NCI-H2107 (cell line): ENCODE results near the gene KIF26B.

Experiments
- DNase-seq: peaks from one replicate; lab custom pipeline; 2025; lab: John Stamatoyannopoulos, UW

The KIF26B gene

GRCh38 chr1:245571815-245572294 is 417.1 kb downstream of the KIF26B start:
- no peak for DNase-seq

DNA sequence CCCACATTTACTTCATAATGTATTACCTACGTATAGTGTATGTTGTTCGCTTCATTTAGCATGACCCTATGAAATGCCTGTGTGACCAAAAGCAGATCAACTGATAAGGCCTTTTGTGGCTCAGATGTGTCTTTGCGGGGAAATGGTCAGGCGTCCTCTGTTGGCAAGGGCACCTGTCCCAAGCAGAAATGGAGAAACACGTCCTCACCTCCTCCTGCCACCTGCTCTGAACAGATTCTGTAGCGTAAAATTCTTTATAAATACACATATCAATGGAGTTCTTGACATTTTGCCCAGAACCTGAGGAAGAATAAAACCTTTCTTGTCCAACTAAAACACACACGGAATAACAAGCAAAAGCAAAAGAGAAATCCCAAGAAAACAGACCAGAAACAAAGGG is 417.9 kb downstream of the KIF26B start:
- DNase-seq, result no peak

GRCh38 chr1:245575710-245576109 is 420.9 kb downstream of the KIF26B start:
- DNase-seq, result no peak

- DNase-seq, result no peak
Observed at GRCh38 chr1:245576323-245576722, 421.5 kb downstream of the KIF26B start.

- no peak for DNase-seq
Observed at GRCh38 chr1:245577191-245578157, 422.7 kb downstream of the KIF26B start.

DNA sequence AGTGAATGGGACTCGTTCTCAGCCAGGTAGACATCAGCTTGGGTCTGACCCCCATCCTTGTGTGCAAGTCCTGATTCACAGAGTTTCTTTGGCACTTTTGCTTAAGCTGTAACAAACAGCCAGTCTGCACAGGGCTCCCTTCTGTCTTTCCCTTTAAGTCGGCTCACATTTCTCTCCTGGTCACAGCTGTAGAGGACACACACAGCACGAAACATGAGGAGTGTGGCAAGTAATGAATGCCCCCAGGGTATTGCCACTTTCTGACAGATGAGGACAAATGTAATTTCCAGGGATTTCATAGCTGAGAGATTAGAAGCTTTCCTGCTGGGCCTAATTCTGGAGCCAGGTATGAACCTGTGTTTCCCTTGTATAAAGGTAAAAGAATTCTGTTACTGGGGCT is 423.5 kb downstream of the KIF26B start:
- DNase-seq, result peak; percentile 79

GRCh38 chr1:245578771-245579170 is 424.0 kb downstream of the KIF26B start:
- no peak for DNase-seq

DNA sequence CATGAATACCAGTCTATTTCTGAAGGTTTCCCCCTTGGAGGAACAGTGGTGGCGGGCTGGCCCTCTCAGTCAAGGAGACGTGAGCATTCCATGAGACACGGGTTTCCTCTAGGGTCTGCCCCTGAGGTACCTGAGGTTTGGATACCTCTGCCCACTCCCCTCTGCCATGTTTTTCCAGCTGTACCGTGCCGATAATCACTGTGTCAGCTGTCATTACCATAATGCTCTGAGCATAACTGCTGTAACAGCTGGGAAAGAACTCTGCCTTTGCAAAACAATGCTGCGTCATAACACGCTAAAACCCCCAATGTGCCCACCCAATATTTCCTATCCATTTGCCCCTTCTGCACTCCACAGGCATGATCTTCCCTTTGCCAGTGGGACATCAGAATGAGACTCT is 425.1 kb downstream of the KIF26B start:
- no peak for DNase-seq

- no peak for DNase-seq
Observed at GRCh38 chr1:245580651-245581050, 425.9 kb downstream of the KIF26B start.

- DNase-seq, result no peak
Observed at GRCh38 chr1:245582026-245582425, 427.2 kb downstream of the KIF26B start.

- no peak for DNase-seq
Observed at GRCh38 chr1:245583081-245583480, 428.3 kb downstream of the KIF26B start.

DNA sequence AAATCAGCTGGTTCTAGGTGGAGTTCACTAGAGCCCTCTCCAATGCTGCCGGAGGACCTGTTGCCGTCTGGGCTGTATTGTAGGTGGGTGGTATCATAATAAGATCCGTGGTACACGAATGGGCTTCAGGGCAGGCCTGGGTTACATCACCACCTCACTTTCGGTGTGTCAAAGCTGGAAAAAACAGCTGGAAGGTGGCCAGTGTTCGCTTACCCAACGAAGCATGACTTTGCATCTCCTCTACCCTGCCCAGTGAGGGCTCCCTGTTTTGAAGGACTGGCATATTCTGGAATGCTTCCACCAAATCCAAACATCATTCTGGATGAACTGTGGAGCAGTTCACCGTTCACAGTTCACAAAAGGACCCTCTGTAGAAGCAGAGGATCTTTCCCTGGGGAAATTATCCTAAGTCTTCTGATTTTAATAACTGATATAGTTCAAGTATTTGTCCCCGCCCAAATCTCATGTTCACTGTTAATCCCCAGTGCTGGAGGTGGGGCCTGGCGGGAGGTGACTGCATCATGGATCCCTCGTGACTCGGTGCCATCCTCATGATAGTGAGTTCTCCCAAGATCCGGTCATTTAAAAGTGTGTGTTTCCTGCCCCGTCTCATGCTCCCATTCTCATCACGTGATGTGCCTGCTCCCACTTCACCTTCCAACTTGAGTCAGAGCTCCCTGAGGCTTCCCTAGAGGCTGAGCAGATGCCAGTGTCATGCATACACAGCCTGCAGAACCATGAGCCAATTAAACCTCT is 429.0 kb downstream of the KIF26B start:
- DNase-seq, result peak; percentile 44

DNA sequence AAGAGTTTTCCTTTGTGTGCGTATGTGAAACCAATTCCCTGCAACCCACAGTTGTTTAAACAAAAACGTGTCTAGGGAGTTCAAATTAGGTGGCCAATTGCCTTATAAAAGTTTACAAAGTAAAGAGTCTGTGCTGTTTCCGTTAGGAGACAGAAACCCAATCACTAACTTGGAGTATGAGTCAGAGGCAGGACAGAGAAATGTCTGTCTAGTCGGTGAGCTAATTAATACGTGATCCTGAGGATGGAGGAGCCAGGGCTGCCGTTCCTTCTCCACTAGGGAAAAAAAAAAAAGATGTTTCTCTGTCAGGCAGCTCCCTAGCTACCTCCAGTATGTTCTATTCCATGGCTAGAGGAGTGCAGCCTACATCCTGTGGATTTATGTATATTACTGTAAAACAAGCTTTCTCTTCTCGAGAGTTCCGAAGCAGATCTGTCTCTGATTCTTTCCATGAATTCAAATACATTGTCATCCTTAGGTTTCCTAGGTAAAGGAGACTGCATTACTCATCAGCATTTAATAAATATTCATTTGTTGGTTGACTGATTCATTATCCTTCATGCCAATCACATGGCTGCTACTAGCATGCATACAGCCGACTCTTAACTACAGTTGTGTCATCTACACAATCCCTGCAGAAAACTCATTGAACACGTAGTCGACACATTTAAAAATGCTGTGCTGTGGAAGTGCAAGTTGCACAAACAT is 430.6 kb downstream of the KIF26B start:
- no peak for DNase-seq

GRCh38 chr1:245587435-245588115 is 432.8 kb downstream of the KIF26B start:
- DNase-seq, result no peak

DNA sequence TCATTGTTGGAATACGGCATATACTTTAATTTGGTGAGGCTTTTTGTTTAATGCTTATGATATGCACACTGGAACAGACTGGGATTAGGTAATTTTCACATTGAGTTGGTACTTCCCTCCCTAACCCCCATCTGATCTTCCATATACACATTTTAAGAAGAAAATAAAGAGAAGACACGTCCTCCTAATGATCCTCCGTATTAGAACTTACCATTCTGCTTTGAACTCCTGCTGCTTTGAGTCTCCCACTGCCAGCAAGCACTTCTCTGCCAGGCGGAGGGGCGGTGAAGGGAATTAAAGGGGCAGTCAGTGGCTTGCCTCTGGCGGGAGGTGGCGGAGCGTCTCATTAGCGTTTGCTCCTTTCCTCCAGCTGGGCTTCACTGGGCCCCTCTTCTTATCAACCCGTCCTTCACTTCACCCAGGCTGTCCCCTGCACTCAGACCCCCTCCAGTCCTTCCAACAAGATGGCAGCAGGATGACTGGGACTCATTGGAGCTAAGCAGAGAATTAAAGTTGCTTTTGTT is 433.4 kb downstream of the KIF26B start:
- no peak for DNase-seq

DNA sequence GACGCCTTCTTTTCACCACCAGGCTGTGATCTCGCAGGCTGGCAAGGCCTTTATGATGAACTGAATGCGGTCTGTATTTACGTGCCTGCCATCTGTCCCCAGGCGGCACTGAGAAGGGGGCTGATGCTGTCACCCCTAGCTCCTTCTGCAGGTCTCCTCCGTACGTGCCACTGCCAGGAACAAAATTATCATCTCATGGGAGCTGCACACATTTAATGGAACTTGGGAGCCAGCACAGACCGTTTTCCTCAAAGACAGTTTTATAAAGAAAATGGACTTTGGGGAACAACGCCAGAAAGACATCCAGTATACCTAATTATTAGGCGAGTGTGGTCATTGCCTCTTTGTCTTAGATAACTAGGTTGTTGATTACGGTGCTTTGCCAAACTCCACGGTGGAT is 434.5 kb downstream of the KIF26B start:
- DNase-seq, result no peak

DNA sequence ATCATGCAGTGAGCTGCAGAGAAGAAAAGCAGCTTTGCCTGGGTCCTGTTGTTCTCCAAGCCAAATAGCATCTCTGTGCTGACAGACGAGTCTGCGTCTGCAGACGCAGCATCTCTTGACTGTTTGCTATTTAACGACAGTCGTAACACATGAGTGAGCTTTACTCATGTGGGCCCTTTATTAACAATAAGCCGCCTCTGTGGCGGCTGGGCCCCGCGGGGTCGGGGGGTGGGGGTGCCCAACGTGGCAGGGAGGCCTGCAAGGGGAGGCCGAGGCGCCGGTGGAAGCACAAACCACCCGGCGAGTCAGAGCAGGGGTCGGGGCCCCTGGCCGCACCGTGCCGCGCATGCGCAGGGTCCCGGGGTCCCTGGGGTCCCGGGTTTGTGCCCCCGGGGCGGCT is 435.1 kb downstream of the KIF26B start:
- no peak for DNase-seq

DNA sequence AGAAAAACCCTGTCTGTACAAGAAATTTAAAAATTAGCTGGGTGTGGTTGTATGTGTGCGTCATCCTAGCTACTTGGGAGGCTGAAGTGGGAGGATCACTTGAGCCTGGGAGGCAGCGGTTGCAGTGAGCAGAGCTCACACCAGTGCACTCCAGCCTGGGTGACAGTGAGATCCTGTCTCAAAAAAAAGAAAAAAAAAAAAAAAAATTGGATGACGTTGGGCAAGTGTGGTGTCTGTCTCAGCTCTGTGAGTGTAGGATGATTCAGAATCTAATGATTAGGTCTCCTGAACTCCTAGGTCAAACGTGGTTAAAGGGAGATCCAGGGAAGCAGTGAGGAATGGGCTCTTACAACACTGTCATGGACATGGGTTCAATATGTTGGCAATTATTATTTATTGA is 435.9 kb downstream of the KIF26B start:
- no peak for DNase-seq

DNA sequence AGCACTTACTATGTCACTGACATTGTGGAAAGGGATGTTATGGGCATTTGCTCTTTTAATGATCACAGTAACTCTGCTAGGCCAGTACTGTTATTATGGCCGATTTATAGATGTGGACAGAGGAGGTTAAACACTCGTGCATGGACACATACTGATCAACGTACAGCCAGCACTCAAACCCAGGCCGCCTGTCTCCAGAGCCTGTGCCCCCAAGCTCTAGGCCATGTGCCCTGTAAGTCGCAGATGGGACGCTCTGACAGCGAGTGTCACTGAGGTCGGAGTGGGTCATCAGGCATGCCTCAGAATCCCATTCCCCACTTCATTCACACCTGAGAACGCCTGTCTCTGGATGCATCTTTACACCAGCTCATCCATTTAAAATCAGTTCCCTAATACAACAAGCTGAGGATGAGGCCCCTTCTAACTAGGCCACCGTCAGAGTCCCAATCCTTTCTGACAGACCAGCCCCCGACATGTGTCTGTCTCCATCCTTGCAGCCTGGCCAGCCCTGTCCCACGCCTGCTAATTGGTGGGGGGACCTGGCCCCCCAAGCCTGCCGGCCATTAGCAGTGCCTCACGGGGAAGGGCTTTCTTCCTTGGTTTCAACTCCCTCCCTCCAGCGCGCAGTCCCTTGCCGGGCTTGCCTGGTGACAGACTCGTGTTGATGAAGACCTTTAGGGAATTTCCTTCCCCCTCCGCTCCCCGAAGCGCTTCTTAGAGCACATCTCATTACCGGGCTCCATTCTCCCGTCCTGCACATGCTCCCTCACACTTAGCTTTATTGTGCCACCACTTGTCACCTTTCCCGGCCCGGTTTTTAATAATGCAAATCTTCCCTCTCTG is 436.8 kb downstream of the KIF26B start:
- DNase-seq, result no peak

GRCh38 chr1:245592189-245592460 is 437.3 kb downstream of the KIF26B start:
- no peak for DNase-seq
